C4-2B (cell line): ENCODE measurements around the gene PRIM1.
A peak's percentile ranks its signal among the peaks of the same experiment; 100 is the strongest.

Experiments used
- H3K27ac ChIP-seq: fragments of 450-650 bp; 2 replicates; pipeline ENCODE4 v1.5.1; 2017
- ZFX ChIP-seq: fragments of 450-650 bp; IDR thresholded peaks from 2 replicates; pipeline ENCODE4 v1.6.1; 2017
- TF ChIP-seq, protein P1 (sequence below): fragments of 450-650 bp; conservative IDR thresholded peaks from 2 replicates; pipeline ENCODE4 v1.5.1; 2017; ENCODE audit warnings: mild to moderate bottlenecking

The PRIM1 gene

GRCh38 chr12:56724972-56725722 lies 27.0 kb downstream of the PRIM1 start, which contains the start of gene NACA:
Gene NACA (minus strand): TSS chr12:56725299. CDS start chr12:56724521, 778 bp downstream.
- peak; percentile 43; the same call in 1 of the 2 replicates for TF ChIP-seq ZFX
- TF ChIP-seq, protein P1, sequence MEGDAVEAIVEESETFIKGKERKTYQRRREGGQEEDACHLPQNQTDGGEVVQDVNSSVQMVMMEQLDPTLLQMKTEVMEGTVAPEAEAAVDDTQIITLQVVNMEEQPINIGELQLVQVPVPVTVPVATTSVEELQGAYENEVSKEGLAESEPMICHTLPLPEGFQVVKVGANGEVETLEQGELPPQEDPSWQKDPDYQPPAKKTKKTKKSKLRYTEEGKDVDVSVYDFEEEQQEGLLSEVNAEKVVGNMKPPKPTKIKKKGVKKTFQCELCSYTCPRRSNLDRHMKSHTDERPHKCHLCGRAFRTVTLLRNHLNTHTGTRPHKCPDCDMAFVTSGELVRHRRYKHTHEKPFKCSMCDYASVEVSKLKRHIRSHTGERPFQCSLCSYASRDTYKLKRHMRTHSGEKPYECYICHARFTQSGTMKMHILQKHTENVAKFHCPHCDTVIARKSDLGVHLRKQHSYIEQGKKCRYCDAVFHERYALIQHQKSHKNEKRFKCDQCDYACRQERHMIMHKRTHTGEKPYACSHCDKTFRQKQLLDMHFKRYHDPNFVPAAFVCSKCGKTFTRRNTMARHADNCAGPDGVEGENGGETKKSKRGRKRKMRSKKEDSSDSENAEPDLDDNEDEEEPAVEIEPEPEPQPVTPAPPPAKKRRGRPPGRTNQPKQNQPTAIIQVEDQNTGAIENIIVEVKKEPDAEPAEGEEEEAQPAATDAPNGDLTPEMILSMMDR: no peak
- peak within 1 kb of the TSS; percentile 95 for H3K27ac ChIP-seq

DNA sequence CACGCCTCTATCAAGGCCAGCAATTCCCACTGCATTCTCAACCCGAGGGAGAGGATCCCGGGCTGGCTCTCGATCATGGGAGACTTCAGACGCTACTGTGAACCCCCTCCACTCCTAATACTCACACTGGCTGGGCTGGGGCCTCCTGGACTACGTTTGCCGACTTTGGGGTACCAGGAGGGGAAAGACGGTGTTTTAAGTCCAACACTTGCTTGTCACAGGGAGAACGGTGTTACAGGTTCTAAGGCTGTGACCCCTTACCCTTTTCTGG lies 27.5 kb downstream of the PRIM1 start:
- peak overlapping the region; percentile 95 for H3K27ac ChIP-seq
- TF ChIP-seq ZFX: no peak
- TF ChIP-seq, protein P1: no peak

- TF ChIP-seq ZFX: no peak
- TF ChIP-seq, protein P1: no peak
- peak overlapping the region; percentile 95 for H3K27ac ChIP-seq
These were observed 28.0 kb downstream of the PRIM1 start for GRCh38 chr12:56723889-56724700.

GRCh38 chr12:56723352-56723751 lies 28.8 kb downstream of the PRIM1 start:
- TF ChIP-seq, protein P1: no peak
- TF ChIP-seq ZFX: no peak
- H3K27ac ChIP-seq: no peak overlapping the region

DNA sequence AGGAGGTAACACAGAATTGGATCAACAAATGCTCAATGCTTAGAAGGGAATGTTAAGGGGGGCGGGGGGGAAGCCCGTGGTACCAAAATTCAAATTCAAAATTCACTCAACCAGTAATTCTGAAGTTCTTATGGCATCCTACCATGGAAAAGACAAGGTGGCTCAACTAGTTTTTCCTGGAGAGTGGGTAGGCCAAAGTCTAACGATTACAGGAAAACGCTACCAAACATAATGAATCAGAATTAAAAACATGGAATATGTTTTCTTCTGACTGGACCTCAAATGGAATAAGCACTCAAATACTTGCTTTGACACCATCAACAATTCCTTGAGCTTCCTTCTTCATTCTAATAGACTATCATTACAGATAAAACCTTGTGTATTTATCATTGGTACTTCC lies 29.3 kb downstream of the PRIM1 start:
- TF ChIP-seq, protein P1: no peak
- TF ChIP-seq ZFX: no peak
- H3K27ac ChIP-seq: no peak overlapping the region

DNA sequence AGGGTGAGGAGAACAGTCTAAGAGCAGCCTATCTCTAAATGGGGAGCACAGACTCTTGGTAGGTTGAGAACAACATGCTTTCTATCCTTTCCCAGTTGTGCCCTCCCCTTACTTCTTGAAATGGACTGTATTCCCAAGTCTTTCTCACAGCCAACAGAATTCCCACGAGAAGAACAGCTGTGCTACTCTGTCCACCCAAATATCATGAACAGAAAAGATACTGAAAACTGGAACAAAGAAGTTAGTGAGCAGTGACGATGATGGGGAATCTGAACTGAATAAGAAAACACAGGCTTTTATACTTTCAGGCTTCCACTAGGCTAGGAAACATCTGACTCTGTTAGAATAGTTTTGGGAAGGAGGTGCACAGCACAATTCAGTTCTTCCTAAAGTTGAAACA lies 30.4 kb downstream of the PRIM1 start:
- TF ChIP-seq, protein P1: no peak
- TF ChIP-seq ZFX: no peak

DNA sequence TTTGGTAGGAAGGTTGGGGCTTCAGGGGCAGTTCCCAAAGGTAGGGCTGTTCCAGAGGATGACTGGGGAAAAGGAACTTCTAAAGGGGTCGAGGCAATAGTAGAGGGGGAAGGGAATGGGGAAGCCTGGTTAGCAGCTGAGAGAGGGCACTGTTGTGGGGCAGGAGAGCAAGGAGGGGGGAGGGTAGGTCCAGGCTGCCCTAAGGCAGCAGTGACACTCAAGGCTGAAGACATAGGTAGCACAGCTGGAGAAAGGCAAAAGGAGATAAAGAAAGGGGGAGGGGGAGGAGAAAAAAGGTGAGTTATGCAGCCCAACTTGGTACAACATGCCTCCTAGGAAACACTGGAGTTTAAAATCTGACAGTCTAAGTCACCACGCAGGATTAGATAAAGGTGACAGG lies 30.9 kb downstream of the PRIM1 start:
- no peak for TF ChIP-seq ZFX
- H3K27ac ChIP-seq: peak overlapping the region; percentile 17; the same call in 1 of the 2 replicates

More for the DNA sequence above, 30.4 kb downstream of the PRIM1 start:
- H3K27ac ChIP-seq: no peak overlapping the region; the same call in 1 of the 2 replicates
